ENCODE results near the gene CDK18.

The CDK18 gene

GRCh38 chr1:205456868-205457745 is 47.4 kb upstream of the CDK18 start:
- no peak for TF ChIP-seq FOXP2 (optimal IDR thresholded peaks at IDR 0.05; ENCODE audit: borderline replicate concordance, extremely low read depth, extremely low read length, insufficient read depth)
- no peak for TF ChIP-seq REST (IDR thresholded peaks at IDR 0.05; ENCODE audit: insufficient read depth in 1 of 2, low read depth in 2 of 2, low read length in 2 of 2)
- no peak for TF ChIP-seq POLR2AphosphoS5 (IDR thresholded peaks at IDR 0.05; ENCODE audit: low read depth, low read length)
- no peak for TF ChIP-seq TAF1 (IDR thresholded peaks at IDR 0.05; ENCODE audit: borderline replicate concordance, insufficient read depth, low read length)
- TF ChIP-seq SIN3A (IDR thresholded peaks at IDR 0.05; ENCODE audit: borderline replicate concordance, insufficient read depth, low read length), result no peak

- TF ChIP-seq POLR2AphosphoS5 (IDR thresholded peaks at IDR 0.05; ENCODE audit: low read depth, low read length) (no peak), REST (IDR thresholded peaks at IDR 0.05; ENCODE audit: insufficient read depth in 1 of 2, low read depth in 2 of 2, low read length in 2 of 2) (peak; percentile 94 to 97), FOXP2 (optimal IDR thresholded peaks at IDR 0.05; ENCODE audit: borderline replicate concordance, extremely low read depth, extremely low read length, insufficient read depth) (no peak), SIN3A (IDR thresholded peaks at IDR 0.05; ENCODE audit: borderline replicate concordance, insufficient read depth, low read length) (no peak), TAF1 (IDR thresholded peaks at IDR 0.05; ENCODE audit: borderline replicate concordance, insufficient read depth, low read length) (no peak)
Measured at GRCh38 chr1:205458777-205459566, 45.5 kb upstream of the CDK18 start.

GRCh38 chr1:205465392-205465791 is 39.1 kb upstream of the CDK18 start:
- no peak for TF ChIP-seq FOXP2 (optimal IDR thresholded peaks at IDR 0.05; ENCODE audit: borderline replicate concordance, extremely low read depth, extremely low read length, insufficient read depth)
- TF ChIP-seq SIN3A (IDR thresholded peaks at IDR 0.05; ENCODE audit: borderline replicate concordance, insufficient read depth, low read length), result no peak
- no peak for TF ChIP-seq REST (IDR thresholded peaks at IDR 0.05; ENCODE audit: insufficient read depth in 1 of 2, low read depth in 2 of 2, low read length in 2 of 2)
- no peak for TF ChIP-seq POLR2AphosphoS5 (IDR thresholded peaks at IDR 0.05; ENCODE audit: low read depth, low read length)
- no peak for TF ChIP-seq TAF1 (IDR thresholded peaks at IDR 0.05; ENCODE audit: borderline replicate concordance, insufficient read depth, low read length)

- no peak for TF ChIP-seq FOXP2 (optimal IDR thresholded peaks at IDR 0.05; ENCODE audit: borderline replicate concordance, extremely low read depth, extremely low read length, insufficient read depth)
- TF ChIP-seq TAF1 (IDR thresholded peaks at IDR 0.05; ENCODE audit: borderline replicate concordance, insufficient read depth, low read length), result no peak
- TF ChIP-seq SIN3A (IDR thresholded peaks at IDR 0.05; ENCODE audit: borderline replicate concordance, insufficient read depth, low read length), result no peak
- no peak for TF ChIP-seq POLR2AphosphoS5 (IDR thresholded peaks at IDR 0.05; ENCODE audit: low read depth, low read length)
- TF ChIP-seq REST (IDR thresholded peaks at IDR 0.05; ENCODE audit: insufficient read depth in 1 of 2, low read depth in 2 of 2, low read length in 2 of 2), result no peak
Measured at GRCh38 chr1:205466595-205467220, 37.8 kb upstream of the CDK18 start.

All from PFSK-1 (cell line).